ENCODE results near the gene SOX11.

Gene SOX11

GRCh38 chr2:5660591-5660990 lies 31.6 kb upstream of the SOX11 start:
- Histone ChIP-seq H3K36me3 (ENCODE audit: insufficient read depth, low read length) (no peaks in the 10 kb centered on the region), H3K79me2 (ENCODE audit: insufficient read depth, low read length) (no peaks in the 10 kb centered on the region), H4K20me1 (ENCODE audit: insufficient read depth, low read length, poor library complexity, severe bottlenecking) (no peaks in the 10 kb centered on the region), H3K4me3 (ENCODE audit: low read length, poor library complexity, severe bottlenecking) (no peak overlapping the region), H3K9ac (ENCODE audit: low read depth, low read length, poor library complexity, severe bottlenecking) (no peak overlapping the region), H3K9me2 (replicated peaks; ENCODE audit: low read depth, low read length) (no peaks in the 10 kb centered on the region), H3K9me3 (ENCODE audit: insufficient read depth, low read depth, low read length) (no peaks in the 10 kb centered on the region; the same call in 1 of the 2 replicates), H3K4me2 (ENCODE audit: low read depth, low read length, poor library complexity, severe bottlenecking) (no peak overlapping the region), H2AFZ (ENCODE audit: low read length) (no peak overlapping the region), H3F3A (ENCODE audit: low read depth) (no peaks in the 10 kb centered on the region), H3K4me1 (ENCODE audit: insufficient read depth, low read length, poor library complexity, severe bottlenecking) (no peaks in the 10 kb centered on the region), H3K27me3 (ENCODE audit: insufficient read depth, low read length, poor library complexity, severe bottlenecking) (no peaks in the 10 kb centered on the region)
- TF ChIP-seq CTCF (conservative IDR thresholded peaks at IDR 0.05; ENCODE audit: low read length) (no peak), EZH2phosphoT487 (IDR thresholded peaks at IDR 0.05; ENCODE audit: borderline replicate concordance) (no peak)

GRCh38 chr2:5661362-5661761 lies 30.8 kb upstream of the SOX11 start:
- H3K9me3 ChIP-seq (ENCODE audit: insufficient read depth, low read depth, low read length) = no peaks in the 10 kb centered on the region; the same call in 1 of the 2 replicates
- H4K20me1 ChIP-seq (ENCODE audit: insufficient read depth, low read length, poor library complexity, severe bottlenecking) = no peaks in the 10 kb centered on the region
- no peak for TF ChIP-seq CTCF (conservative IDR thresholded peaks at IDR 0.05; ENCODE audit: low read length)
- TF ChIP-seq EZH2phosphoT487 (IDR thresholded peaks at IDR 0.05; ENCODE audit: borderline replicate concordance) = no peak
- no peaks in the 10 kb centered on the region for H3K36me3 ChIP-seq (ENCODE audit: insufficient read depth, low read length)
- no peak overlapping the region for H3K4me3 ChIP-seq (ENCODE audit: low read length, poor library complexity, severe bottlenecking)
- no peaks in the 10 kb centered on the region for H3K9me2 ChIP-seq (replicated peaks; ENCODE audit: low read depth, low read length)
- no peaks in the 10 kb centered on the region for H3K27me3 ChIP-seq (ENCODE audit: insufficient read depth, low read length, poor library complexity, severe bottlenecking)
- no peaks in the 10 kb centered on the region for H3K79me2 ChIP-seq (ENCODE audit: insufficient read depth, low read length)
- no peak overlapping the region for H3K9ac ChIP-seq (ENCODE audit: low read depth, low read length, poor library complexity, severe bottlenecking)
- H3K4me1 ChIP-seq (ENCODE audit: insufficient read depth, low read length, poor library complexity, severe bottlenecking) = no peaks in the 10 kb centered on the region
- no peak overlapping the region for H2AFZ ChIP-seq (ENCODE audit: low read length)
- no peak overlapping the region for H3K4me2 ChIP-seq (ENCODE audit: low read depth, low read length, poor library complexity, severe bottlenecking)
- no peaks in the 10 kb centered on the region for H3F3A ChIP-seq (ENCODE audit: low read depth)

GRCh38 chr2:5664278-5664681 lies 27.9 kb upstream of the SOX11 start:
- no peaks in the 10 kb centered on the region for H3F3A ChIP-seq (ENCODE audit: low read depth)
- H3K9me3 ChIP-seq (ENCODE audit: insufficient read depth, low read depth, low read length) = peaks cover 4% of the 10 kb centered on the region; the same call in 1 of the 2 replicates
- no peaks in the 10 kb centered on the region for H3K36me3 ChIP-seq (ENCODE audit: insufficient read depth, low read length)
- H3K4me1 ChIP-seq (ENCODE audit: insufficient read depth, low read length, poor library complexity, severe bottlenecking) = no peaks in the 10 kb centered on the region
- H4K20me1 ChIP-seq (ENCODE audit: insufficient read depth, low read length, poor library complexity, severe bottlenecking) = no peaks in the 10 kb centered on the region
- H3K79me2 ChIP-seq (ENCODE audit: insufficient read depth, low read length) = no peaks in the 10 kb centered on the region
- H3K9me2 ChIP-seq (replicated peaks; ENCODE audit: low read depth, low read length) = no peaks in the 10 kb centered on the region
- no peak overlapping the region for H3K4me2 ChIP-seq (ENCODE audit: low read depth, low read length, poor library complexity, severe bottlenecking)
- TF ChIP-seq CTCF (conservative IDR thresholded peaks at IDR 0.05; ENCODE audit: low read length) (no peak), EZH2phosphoT487 (IDR thresholded peaks at IDR 0.05; ENCODE audit: borderline replicate concordance) (no peak)
- H2AFZ ChIP-seq (ENCODE audit: low read length) = no peak overlapping the region
- H3K9ac ChIP-seq (ENCODE audit: low read depth, low read length, poor library complexity, severe bottlenecking) = no peak overlapping the region
- H3K4me3 ChIP-seq (ENCODE audit: low read length, poor library complexity, severe bottlenecking) = no peak overlapping the region
- H3K27me3 ChIP-seq (ENCODE audit: insufficient read depth, low read length, poor library complexity, severe bottlenecking) = no peaks in the 10 kb centered on the region
